H9 (cell line): Measurements from ENCODE around the gene ADGRG7. TPM values are rescaled to one million over a fixed set of nuclear protein-coding genes. Genes with fewer than 3 reads are reported as not detected.

Experiments used
- DNase-seq: peaks from one replicate; pipeline ENCODE4 v3.0.0-alpha.2; 2017
- H2AFZ ChIP-seq: one replicate; pipeline ENCODE4 v1.6.1; 2013; ENCODE audit warnings: mild to moderate bottlenecking, low read length, control low read depth, moderate library complexity
- H2AK5ac ChIP-seq: 2 replicates; pipeline ENCODE4 v1.6.1; 2013; ENCODE audit warnings: low read length, control low read depth, mixed read lengths; ENCODE audit not compliant: insufficient read length
- H2BK120ac ChIP-seq: one replicate; pipeline ENCODE4 v1.6.1; 2013; ENCODE audit warnings: low read depth, mild to moderate bottlenecking, low read length, control low read depth, inconsistent platforms; ENCODE audit not compliant: poor library complexity, severe bottlenecking
- H2BK12ac ChIP-seq: 2 replicates; pipeline ENCODE4 v1.6.1; 2013; ENCODE audit warnings: low read length, control low read depth, mixed read lengths, low read depth; ENCODE audit not compliant: insufficient read length
- H2BK15ac ChIP-seq: 2 replicates; pipeline ENCODE4 v1.6.1; 2013; ENCODE audit warnings: low read depth, low read length, control low read depth
- H2BK20ac ChIP-seq: one replicate; pipeline ENCODE4 v1.6.1; 2013; ENCODE audit warnings: low read depth, mild to moderate bottlenecking, low read length, control low read depth, inconsistent platforms; ENCODE audit not compliant: poor library complexity, severe bottlenecking
- H2BK5ac ChIP-seq: 2 replicates; pipeline ENCODE4 v1.6.1; 2013; ENCODE audit warnings: low read length, control low read depth, mixed read lengths; ENCODE audit not compliant: insufficient read length
- H3K14ac ChIP-seq: 2 replicates; pipeline ENCODE4 v1.6.1; 2013; ENCODE audit warnings: low read length, control low read depth; ENCODE audit not compliant: insufficient read depth
- H3K18ac ChIP-seq: 2 replicates; pipeline ENCODE4 v1.6.1; 2013; ENCODE audit warnings: low read depth, mild to moderate bottlenecking, mixed read lengths, low read length, control low read depth; ENCODE audit not compliant: insufficient read length
- H3K23ac ChIP-seq: 2 replicates; pipeline ENCODE4 v1.6.1; 2013; ENCODE audit warnings: low read length, control low read depth, mixed read lengths, low read depth; ENCODE audit not compliant: insufficient read length
- H3K23me2 ChIP-seq: 2 replicates; pipeline ENCODE4 v1.6.1; 2013; ENCODE audit warnings: low read depth, mild to moderate bottlenecking, mixed read lengths, low read length, control low read depth; ENCODE audit not compliant: insufficient read length, poor library complexity, severe bottlenecking
- H3K27ac ChIP-seq: 2 replicates; pipeline ENCODE4 v1.5.1; 2013; ENCODE audit warnings: low read length, control low read depth, mixed read lengths, low read depth; ENCODE audit not compliant: insufficient read length
- H3K27me3 ChIP-seq: 2 replicates; pipeline ENCODE4 v1.6.1; 2013; ENCODE audit warnings: low read length, control low read depth, inconsistent platforms; ENCODE audit not compliant: insufficient read depth
- H3K4ac ChIP-seq: 2 replicates; pipeline ENCODE4 v1.6.1; 2013; ENCODE audit warnings: low read depth, mild to moderate bottlenecking, control low read depth, inconsistent platforms, low read length, moderate library complexity
- H3K4me1 ChIP-seq: 2 replicates; pipeline ENCODE4 v1.6.1; 2013; ENCODE audit warnings: low read length, control low read depth, inconsistent platforms; ENCODE audit not compliant: insufficient read depth
- H3K4me2 ChIP-seq: 2 replicates; pipeline ENCODE4 v1.6.1; 2013; ENCODE audit warnings: low read length, control low read depth, mixed read lengths; ENCODE audit not compliant: insufficient read length, insufficient read depth
- H3K56ac ChIP-seq: 2 replicates; pipeline ENCODE4 v1.6.1; 2013; ENCODE audit warnings: low read depth, mild to moderate bottlenecking, mixed read lengths, low read length, control low read depth; ENCODE audit not compliant: insufficient read length
- H3K79me1 ChIP-seq: 2 replicates; pipeline ENCODE4 v1.6.1; 2013; ENCODE audit warnings: low read depth, mild to moderate bottlenecking, moderate library complexity, low read length, control low read depth, inconsistent platforms; ENCODE audit not compliant: insufficient read depth, poor library complexity, severe bottlenecking
- H3K79me2 ChIP-seq: 2 replicates; pipeline ENCODE4 v1.6.1; 2013; ENCODE audit warnings: low read length, control low read depth, inconsistent platforms; ENCODE audit not compliant: insufficient read depth
- H3K9ac ChIP-seq: 2 replicates; pipeline ENCODE4 v1.6.1; 2013; ENCODE audit warnings: low read length, control low read depth, mixed read lengths; ENCODE audit not compliant: insufficient read length; ENCODE audit errors: extremely low read depth
- H3K9me3 ChIP-seq: one replicate; pipeline ENCODE4 v1.6.1; 2013; ENCODE audit warnings: low read depth, low read length, inconsistent platforms; ENCODE audit not compliant: control insufficient read depth
- H3T11ph ChIP-seq: one replicate; pipeline ENCODE4 v1.6.1; 2013; ENCODE audit warnings: mild to moderate bottlenecking, low read length, control low read depth, inconsistent platforms
- H4K20me1 ChIP-seq: one replicate; pipeline ENCODE4 v1.6.1; 2013; ENCODE audit not compliant: control insufficient read depth, insufficient read length, insufficient read depth
- H4K5ac ChIP-seq: 2 replicates; pipeline ENCODE4 v1.6.1; 2013; ENCODE audit warnings: low read depth, mild to moderate bottlenecking, mixed read lengths, low read length, control low read depth; ENCODE audit not compliant: insufficient read length
- H4K8ac ChIP-seq: replicated peaks from 2 replicates; pipeline ENCODE4 v1.6.1; 2013; ENCODE audit warnings: low read length, control low read depth, mixed read lengths, low read depth; ENCODE audit not compliant: insufficient read length
- H4K91ac ChIP-seq: 2 replicates; pipeline ENCODE4 v1.6.1; 2013; ENCODE audit warnings: low read depth, mild to moderate bottlenecking, moderate library complexity, mixed read lengths, low read length, control low read depth; ENCODE audit not compliant: insufficient read length
- H3K27ac Mint-ChIP-seq, 3 experiments: 2 replicates in 2 of 3; 3 replicates in 1 of 3; pipeline ENCODE4 v1.8.0; 2020 to 2021; ENCODE audit warnings: mixed read lengths in 3 of 3, mild to moderate bottlenecking in 1 of 3, moderate library complexity in 1 of 3
- H3K27me3 Mint-ChIP-seq: 2 replicates; pipeline ENCODE4 v1.8.0; 2021; ENCODE audit warnings: low read depth, mild to moderate bottlenecking, moderate library complexity, mixed read lengths
- H3K36me3 Mint-ChIP-seq, 3 experiments: 2 replicates in 2 of 3; 3 replicates in 1 of 3; pipeline ENCODE4 v1.8.0; 2020 to 2021; ENCODE audit warnings: low read depth in 3 of 3, mixed read lengths in 3 of 3; ENCODE audit not compliant: insufficient read depth in 1 of 3
- H3K4me1 Mint-ChIP-seq, 2 experiments: 2 replicates each; pipeline ENCODE4 v1.8.0; 2020; ENCODE audit warnings: mixed read lengths in 2 of 2
- H3K4me3 Mint-ChIP-seq, 2 experiments: 2 replicates in 1 of 2; 3 replicates in 1 of 2; pipeline ENCODE4 v1.8.0; 2020 to 2021; ENCODE audit warnings: mild to moderate bottlenecking in 2 of 2, mixed read lengths in 2 of 2, moderate library complexity in 1 of 2
- H3K9me3 Mint-ChIP-seq, 2 experiments: 2 replicates in 1 of 2; 3 replicates in 1 of 2; pipeline ENCODE4 v1.8.0; 2020; ENCODE audit warnings: mild to moderate bottlenecking in 2 of 2, mixed read lengths in 2 of 2, moderate library complexity in 1 of 2
- WGBS: extraction: QIAGEN DNeasy Blood & Tissue Kit; methylation state at CpG from one replicate; pipeline ENCODE4 v1.1.7; 2013; ENCODE audit warnings: missing lambda C conversion rate, low lambda C conversion rate, mixed read lengths; ENCODE audit not compliant: insufficient read length; ENCODE audit errors: extremely low coverage; 5-methylcytosine and 5-hydroxymethylcytosine counted together
- total RNA-seq: library from RNA; stranded (reverse); gene quantifications from 2 replicates; pipeline ENCODE4 v1.2.1, GENCODE V29; 2021
- TF ChIP-seq, protein P1 (sequence below): fragments of 200-600 bp; sonication (generic); conservative IDR thresholded peaks from 3 replicates; pipeline ENCODE4 v1.8.0; 2021; ENCODE audit warnings: antibody characterized with exemption, mild to moderate bottlenecking

The ADGRG7 gene
- total RNA-seq, 1 experiment from 2014 or later = not detected

DNA sequence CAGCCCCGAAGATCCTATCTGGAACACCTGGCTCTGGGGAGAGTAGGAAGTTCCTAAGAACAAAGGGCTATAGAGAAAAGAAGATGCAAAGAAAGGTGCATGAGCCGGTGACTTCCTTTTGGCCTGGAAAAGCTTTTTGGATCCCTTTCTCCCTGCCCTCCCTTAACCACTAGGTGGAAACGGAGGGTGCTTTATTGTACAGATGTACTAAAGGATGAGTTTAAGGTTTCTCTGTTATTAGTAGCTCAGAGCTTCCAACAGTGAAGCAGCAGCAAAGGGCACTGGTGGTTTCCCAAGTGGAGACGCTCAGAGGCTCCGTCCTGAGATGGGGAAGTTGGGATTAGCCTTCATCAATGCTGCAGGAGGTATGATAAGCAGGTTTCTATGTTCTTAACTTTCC lies 5.9 kb upstream of the ADGRG7 start:
- no peaks in the 10 kb centered on the region for H4K20me1 ChIP-seq

More for the DNA sequence above, 5.9 kb upstream of the ADGRG7 start:
- H3K27ac Mint-ChIP-seq = 0 out of 7 replicates have a peak overlapping the region, but pooled peaks of 1 of the 3 experiments have one; percentile 59
- H3K56ac ChIP-seq = no peak overlapping the region
- no peaks in the 10 kb centered on the region for H3K79me1 ChIP-seq
- no peak overlapping the region for H2BK5ac ChIP-seq
- TF ChIP-seq, protein P1, sequence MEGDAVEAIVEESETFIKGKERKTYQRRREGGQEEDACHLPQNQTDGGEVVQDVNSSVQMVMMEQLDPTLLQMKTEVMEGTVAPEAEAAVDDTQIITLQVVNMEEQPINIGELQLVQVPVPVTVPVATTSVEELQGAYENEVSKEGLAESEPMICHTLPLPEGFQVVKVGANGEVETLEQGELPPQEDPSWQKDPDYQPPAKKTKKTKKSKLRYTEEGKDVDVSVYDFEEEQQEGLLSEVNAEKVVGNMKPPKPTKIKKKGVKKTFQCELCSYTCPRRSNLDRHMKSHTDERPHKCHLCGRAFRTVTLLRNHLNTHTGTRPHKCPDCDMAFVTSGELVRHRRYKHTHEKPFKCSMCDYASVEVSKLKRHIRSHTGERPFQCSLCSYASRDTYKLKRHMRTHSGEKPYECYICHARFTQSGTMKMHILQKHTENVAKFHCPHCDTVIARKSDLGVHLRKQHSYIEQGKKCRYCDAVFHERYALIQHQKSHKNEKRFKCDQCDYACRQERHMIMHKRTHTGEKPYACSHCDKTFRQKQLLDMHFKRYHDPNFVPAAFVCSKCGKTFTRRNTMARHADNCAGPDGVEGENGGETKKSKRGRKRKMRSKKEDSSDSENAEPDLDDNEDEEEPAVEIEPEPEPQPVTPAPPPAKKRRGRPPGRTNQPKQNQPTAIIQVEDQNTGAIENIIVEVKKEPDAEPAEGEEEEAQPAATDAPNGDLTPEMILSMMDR = peak; percentile 64
- no peak overlapping the region for H3K4me3 Mint-ChIP-seq
- H3T11ph ChIP-seq = no peak overlapping the region
- no peak overlapping the region for H4K8ac ChIP-seq
- H3K27me3 Mint-ChIP-seq = no peaks in the 10 kb centered on the region; the same call in 1 of the 2 replicates
- peak overlapping the region; percentile 75 for H2AFZ ChIP-seq
- DNase-seq = peak; percentile 39
- H3K4me2 ChIP-seq = no peak overlapping the region
- H3K23ac ChIP-seq = no peak overlapping the region
- H3K27me3 ChIP-seq = no peaks in the 10 kb centered on the region
- H3K23me2 ChIP-seq = no peaks in the 10 kb centered on the region
- H3K14ac ChIP-seq = no peak overlapping the region
- H2BK120ac ChIP-seq = no peak overlapping the region
- H2BK12ac ChIP-seq = no peak overlapping the region
- H3K9me3 Mint-ChIP-seq = peaks cover 4 to 7% of the 10 kb centered on the region in 2 experiments; a peak in 4 of 5 replicates
- WGBS = no CpG with 5 or more reads among the region's 5 CpGs
- no peak overlapping the region for H3K27ac ChIP-seq
- no peak overlapping the region for H4K91ac ChIP-seq
- H3K36me3 Mint-ChIP-seq = peaks cover 0 to 8% (median 2%) of the 10 kb centered on the region in 3 experiments; a peak in 2 of 7 replicates
- H3K79me2 ChIP-seq = no peaks in the 10 kb centered on the region
- peaks cover 3% of the 10 kb centered on the region; the same call in 1 of the 2 replicates for H3K4me1 ChIP-seq
- H2BK20ac ChIP-seq = no peak overlapping the region
- H2AK5ac ChIP-seq = no peak overlapping the region
- H2BK15ac ChIP-seq = no peak overlapping the region
- H4K5ac ChIP-seq = no peak overlapping the region
- peaks cover 27% of the 10 kb centered on the region in 2 experiments for H3K4me1 Mint-ChIP-seq
- no peak overlapping the region for H3K4ac ChIP-seq
- H3K9me3 ChIP-seq = no peaks in the 10 kb centered on the region
- H3K9ac ChIP-seq = no peak overlapping the region
- no peak overlapping the region for H3K18ac ChIP-seq
